HG02840 (cell line): Measurements from ENCODE around the gene GARRE1.
A peak's percentile ranks its signal among the peaks of the same experiment; 100 is the strongest.
"Not testable (repeated sequence)": the region's sequence is repeated elsewhere in the genome, so short reads cannot be mapped to it uniquely, and the experiment has no call there.

Experiments used
- ATAC-seq: cut with Tn5 transposase; IDR thresholded peaks from one replicate; pipeline ENCODE4 v1.9.1; 2021; ENCODE audit warnings: mild to moderate bottlenecking, moderate library complexity, moderate number of reproducible peaks; ENCODE audit not compliant: unreplicated experiment, low FRiP score

The GARRE1 gene

DNA sequence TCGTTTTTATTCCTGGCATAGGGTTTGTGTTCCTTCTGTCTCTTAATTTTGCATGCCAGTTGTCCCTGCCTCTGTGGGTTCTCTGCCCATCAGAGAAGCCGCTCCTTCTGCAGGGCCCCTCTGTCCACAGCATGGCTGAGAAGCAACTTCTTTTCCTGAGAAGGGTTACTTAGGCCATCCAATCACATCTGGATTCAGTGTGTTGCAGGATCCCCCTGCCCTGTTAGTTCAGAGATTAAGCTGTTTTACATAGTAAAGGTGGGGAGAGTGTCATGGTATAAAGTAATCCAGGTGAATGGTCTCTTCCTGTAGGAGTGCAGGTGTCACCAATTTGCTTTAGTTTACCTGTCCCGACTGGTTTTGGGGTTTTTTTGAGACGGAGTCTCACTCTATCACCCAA is 22.9 kb upstream of the GARRE1 start:
- no peak for ATAC-seq

- no peak for ATAC-seq
Measured at GRCh38 chr19:34232566-34233481, 21.5 kb upstream of the GARRE1 start.

DNA sequence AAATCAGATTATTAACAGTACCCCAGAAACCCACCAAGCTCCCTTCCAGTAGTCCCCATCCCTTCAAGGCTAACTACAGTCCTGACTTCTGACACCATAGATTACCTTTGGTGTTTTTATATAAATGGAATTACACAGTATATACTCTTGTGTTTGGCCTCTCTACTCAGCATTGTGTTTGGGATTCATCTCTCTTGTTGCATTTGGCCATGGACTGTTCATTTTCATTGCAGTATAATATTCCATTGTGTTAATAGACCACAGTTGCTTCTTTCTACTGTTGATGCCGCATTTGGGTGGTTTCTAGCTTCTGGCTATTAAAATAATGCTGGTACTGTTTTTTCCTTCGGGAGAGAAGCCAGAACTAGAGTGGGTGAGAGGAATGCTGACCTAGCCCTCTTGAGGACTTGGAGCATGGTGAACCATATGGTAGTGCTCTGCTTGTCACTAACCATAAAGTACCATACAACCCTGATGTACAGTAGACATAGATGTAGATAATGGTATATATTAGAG is 18.9 kb upstream of the GARRE1 start:
- ATAC-seq: no peak

DNA sequence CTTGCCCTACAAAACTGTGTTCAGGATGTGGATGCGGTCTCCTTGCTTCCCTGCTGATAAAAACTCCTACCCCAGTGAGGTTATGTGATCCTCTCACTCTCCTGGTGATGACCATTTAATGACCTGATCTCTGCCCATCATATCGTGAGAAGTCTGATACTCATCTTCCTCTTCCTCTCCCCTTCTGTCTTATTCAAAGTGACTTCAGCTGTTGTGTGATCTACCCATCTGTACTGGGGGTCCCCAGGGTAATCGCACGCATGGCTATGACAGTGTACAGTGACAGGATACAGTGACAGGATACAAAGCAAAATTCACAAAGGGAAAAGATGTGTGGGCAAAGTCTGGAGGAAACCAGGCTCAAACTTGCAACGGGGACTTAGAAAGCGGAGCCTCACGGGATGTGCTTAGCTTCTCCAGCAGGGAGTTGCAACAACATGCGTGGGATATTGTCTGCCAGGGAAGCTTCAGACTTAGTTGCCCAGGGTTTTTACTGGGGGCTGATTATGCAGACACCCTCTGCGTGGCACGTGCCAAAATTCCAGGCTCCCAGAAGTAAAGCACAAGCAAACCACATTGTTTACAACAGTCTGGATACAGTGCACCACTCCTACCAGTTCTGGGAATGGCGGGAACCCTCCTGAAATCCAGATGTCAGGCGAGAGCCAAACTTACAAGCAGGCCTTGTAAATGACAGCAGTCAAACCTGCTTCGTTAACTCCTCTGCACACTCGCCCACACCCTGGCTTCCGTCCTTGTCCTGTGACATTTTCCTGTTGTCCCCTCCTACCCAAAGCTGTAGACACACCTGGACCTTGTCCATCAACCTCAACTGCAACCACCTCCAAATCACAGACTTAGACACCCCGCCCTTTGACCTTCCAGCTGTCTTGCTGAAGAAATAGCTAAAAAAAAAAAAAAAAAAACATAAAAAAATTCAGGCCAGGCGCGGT is 18.0 kb upstream of the GARRE1 start:
- no peak for ATAC-seq

DNA sequence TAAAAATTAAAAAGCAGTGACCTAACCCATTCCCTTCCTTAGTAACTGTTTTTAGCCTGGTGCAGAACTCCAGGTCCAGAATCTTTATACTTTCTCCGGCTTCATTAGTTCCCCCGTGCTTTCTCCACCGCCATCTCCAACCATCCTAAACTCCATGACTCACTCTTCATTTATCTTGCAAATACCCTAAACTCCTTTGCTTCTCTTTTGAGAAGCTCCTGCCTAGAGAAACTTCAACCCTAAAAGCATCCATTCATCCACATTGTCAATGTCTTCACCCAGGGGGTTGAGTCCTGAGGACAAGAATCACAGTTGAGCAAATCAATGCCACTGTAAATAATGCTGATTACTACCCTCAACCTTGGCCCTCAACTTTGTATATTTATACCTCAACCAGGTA is 17.1 kb upstream of the GARRE1 start:
- no peak for ATAC-seq

DNA sequence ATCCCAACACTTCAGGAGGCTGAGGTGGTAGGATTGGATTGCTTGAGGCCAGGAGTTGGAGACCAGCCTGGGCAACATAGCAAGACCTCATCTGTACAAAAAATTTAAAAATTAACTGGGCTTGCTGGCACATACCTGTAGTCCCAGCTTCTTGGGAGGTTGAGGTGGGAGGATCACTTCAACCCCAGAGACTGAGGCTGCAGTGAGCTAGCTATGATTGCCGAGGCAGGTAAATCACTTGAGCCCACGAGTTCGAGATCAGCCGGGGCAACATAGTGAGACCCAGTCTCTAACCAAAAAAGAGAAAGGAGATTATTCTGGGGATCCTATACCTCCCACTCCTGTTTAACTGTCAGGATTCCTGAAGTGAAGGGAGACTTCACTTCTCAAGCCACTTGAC is 16.4 kb upstream of the GARRE1 start:
- ATAC-seq: no peak

GRCh38 chr19:34241513-34242337 is 12.6 kb upstream of the GARRE1 start:
- ATAC-seq: no peak

DNA sequence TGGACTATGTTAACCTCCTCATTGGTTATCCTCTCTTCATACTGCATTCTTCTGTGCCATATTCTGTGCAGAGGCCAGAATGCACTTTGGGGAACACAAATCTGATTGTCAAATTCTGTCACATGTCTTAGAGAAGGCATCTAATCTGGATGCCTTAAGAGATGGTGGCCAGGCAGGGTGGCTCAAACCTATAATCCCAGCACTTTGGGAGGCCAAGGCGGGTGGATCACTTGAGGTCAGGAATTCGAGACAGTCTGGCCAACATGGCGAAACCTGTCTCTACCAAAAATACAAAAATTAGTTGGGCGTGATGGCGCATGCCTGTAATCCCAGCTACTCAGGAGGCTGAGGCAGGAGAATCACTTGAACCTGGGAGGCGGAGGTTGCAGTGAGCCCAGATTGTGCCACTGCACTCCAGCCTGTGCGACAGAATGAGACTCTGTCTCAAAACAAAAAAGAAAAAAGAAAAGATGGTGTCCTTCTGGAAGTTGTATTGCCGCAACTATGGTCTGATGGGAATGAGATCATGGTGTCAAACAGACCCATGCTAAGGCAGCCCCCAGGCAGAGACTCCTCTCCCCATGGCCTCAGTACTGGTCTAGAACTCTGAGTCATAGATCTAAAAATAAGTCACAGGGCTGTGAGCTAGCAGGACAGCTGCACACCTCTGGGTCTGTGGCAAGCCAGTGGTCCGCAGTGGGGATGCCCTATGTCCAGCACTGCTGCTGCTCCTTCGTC is 11.0 kb upstream of the GARRE1 start:
- not testable (repeated sequence) for ATAC-seq

- no peak for ATAC-seq
Measured at GRCh38 chr19:34243876-34244578, 10.3 kb upstream of the GARRE1 start.

GRCh38 chr19:34244611-34245299 is 9.6 kb upstream of the GARRE1 start:
- ATAC-seq: no peak

- no peak for ATAC-seq
Measured at GRCh38 chr19:34246340-34246739, 8.0 kb upstream of the GARRE1 start.

DNA sequence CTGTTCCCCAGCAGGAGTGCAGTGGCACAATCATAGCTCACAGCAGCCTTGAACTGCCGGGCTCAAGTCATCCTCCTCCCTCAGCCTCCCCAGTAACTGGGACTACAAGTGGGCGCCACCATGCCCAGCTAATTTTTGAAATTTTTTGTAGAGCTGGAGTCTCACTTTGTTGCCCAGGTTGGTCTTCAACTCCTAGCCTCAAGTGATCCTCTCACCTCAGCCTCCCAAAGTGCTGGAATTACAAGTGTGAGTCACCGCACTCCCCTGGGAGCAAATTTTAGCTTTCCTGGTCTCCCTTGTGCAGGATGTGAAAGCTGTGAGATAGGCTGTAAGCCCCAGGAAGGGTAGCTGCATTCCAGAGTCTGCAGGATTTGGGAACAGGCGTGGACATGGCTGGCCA is 5.4 kb upstream of the GARRE1 start:
- ATAC-seq: no peak

GRCh38 chr19:34253167-34253566 is 1.2 kb upstream of the GARRE1 start:
- not testable (repeated sequence) for ATAC-seq

DNA sequence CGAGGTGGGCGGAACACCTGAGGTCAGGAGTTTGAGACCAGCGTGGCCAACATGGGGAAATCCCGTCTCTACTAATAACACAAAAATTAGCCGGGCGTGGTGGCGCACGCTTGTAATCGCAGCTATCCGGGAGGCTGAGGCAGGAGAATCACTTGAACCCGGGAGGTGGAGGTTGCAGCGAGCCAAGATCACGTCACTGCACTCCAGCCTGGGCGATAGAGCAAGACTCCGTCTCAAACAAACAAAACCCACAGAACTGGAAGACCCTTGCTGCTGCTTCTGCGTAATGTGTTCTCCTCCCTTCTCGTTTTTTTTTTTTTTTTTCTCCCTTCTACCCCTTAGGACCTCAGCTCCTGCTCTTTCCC is 691 bp upstream of the GARRE1 start:
- not testable (repeated sequence) for ATAC-seq

DNA sequence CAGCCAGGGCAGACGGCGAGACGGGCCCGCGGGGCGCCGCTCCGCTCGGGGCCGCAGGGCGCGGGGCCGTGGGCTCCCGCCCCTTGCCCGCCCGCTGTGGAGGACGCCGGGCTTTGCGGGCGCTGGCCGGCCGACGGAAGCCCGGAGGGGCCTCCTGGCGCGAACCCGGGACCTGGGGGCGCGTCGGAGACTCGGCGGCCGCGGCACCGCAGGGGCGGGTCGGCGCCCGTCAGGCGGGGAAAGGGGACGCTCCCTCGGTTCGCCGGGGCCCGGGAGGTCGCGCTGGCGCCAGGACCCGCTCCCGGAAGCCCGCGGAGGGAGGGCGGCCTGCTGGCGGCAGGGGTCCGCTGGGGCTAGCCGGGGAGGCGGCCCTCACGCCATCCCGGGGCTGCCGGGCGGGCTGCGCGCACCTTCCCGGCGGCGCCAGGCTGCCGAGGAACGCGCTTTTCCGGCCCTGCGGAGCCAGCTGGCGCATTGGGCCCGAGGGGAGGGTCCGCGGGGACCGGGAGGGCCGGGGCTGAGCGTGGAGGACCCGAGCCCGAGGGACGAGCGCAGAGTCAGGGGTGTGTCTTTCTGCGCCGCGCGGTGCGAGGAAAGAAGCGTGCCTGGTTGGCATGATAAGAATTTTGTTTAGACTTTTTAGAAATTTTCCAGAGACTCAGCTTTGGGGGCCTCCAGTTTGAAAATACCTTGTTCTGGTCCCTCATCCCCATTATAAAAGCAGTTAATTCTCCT is 511 bp downstream of the GARRE1 start:
- ATAC-seq: peak; percentile 41

DNA sequence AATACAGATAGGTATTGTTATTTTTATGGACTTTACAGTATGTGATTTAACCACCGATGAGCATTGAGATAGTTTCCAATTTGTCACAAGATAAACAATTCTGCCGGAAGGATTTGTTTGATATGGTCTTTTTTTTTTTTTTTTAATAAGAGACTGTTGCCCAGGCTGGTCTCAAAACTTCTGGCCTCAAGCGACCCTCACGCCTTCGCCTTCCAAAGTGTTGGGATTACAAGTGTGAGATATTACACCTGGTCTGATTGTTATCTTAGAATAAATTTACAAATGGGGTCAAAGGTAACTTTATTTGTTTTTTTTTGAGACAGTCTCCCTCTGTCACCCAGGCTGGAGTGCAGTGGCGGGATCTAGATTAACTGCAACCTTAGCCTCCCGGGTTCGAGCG is 1.2 kb downstream of the GARRE1 start:
- no peak for ATAC-seq

DNA sequence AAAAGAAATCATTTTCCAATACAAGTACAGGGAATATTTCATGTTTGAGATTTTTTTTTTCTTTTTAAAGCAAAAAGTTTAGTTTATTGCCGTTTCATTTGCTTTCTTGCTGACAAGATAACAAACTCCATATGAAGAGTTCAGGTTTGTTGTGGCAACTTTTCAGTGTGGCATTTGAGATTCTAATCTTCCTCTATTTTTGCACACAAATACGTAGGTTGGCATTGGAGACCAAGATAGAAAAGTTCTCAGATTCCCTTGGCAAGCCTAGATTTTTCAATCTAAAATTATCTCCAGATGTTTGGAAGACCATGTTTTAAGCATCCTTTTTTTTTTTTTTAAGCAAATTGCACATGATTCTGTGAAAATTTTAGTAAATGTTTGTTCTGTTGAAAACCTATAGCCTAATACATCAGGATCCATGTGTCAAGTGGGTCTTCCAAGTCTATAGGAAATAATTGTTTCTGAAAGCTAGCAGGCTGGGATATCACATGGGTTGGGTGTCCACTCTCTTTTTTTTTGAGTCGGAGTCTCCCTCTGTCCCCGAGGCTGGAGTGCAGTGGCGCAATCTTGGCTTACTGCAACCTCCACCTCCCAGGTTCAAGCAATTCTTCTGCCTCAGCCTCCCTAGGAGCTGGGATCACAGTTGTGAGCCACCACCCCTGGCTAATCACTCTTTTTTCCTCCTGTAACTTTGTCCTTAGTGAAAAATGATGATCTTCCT is 2.6 kb downstream of the GARRE1 start:
- ATAC-seq: no peak
